AG04449 (cell line): ENCODE measurements around the gene OGDH.

ENCODE experiments used
- CTCF ChIA-PET: fragments of 350-600 bp; formaldehyde crosslinking; extraction: SDS; loops from one replicate; lab custom pipeline; 2021; ENCODE audit warnings: antibody characterized with exemption; lab: Yijun Ruan, JAX
- POLR2A ChIA-PET: fragments of 400-600, 350-600 bp; formaldehyde crosslinking; extraction: SDS; loops from one replicate; lab custom pipeline; 2020; ENCODE audit warnings: antibody characterized with exemption, inconsistent platforms; lab: Yijun Ruan, JAX
- DNase-seq: peaks from one replicate; pipeline ENCODE4 v3.0.0-alpha.2; 2010; ENCODE audit warnings: low read depth, low spot score
- H3K4me3 ChIP-seq: 2 replicates; pipeline ENCODE4 v1.5.1; 2011; ENCODE audit warnings: low read depth, mild to moderate bottlenecking, control low read depth, low read length
- TF ChIP-seq, protein P1 (sequence below): IDR thresholded peaks from one replicate; pipeline ENCODE4 v1.5.1; 2011; ENCODE audit warnings: mild to moderate bottlenecking, moderate library complexity, low read length, control low read depth, inconsistent platforms; ENCODE audit not compliant: insufficient read depth; ENCODE audit errors: missing control alignments

The OGDH gene

GRCh38 chr7:44567884-44568283 lies 38.5 kb upstream of the OGDH start:
- DNase-seq, result no peak
- TF ChIP-seq, protein P1, sequence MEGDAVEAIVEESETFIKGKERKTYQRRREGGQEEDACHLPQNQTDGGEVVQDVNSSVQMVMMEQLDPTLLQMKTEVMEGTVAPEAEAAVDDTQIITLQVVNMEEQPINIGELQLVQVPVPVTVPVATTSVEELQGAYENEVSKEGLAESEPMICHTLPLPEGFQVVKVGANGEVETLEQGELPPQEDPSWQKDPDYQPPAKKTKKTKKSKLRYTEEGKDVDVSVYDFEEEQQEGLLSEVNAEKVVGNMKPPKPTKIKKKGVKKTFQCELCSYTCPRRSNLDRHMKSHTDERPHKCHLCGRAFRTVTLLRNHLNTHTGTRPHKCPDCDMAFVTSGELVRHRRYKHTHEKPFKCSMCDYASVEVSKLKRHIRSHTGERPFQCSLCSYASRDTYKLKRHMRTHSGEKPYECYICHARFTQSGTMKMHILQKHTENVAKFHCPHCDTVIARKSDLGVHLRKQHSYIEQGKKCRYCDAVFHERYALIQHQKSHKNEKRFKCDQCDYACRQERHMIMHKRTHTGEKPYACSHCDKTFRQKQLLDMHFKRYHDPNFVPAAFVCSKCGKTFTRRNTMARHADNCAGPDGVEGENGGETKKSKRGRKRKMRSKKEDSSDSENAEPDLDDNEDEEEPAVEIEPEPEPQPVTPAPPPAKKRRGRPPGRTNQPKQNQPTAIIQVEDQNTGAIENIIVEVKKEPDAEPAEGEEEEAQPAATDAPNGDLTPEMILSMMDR, result no peak
- H3K4me3 ChIP-seq, result no peak overlapping the region
- CTCF ChIA-PET, result interaction anchor here (1.9 to 5.5 kb wide), 3 partner anchors 10 to 327 kb away, joined by 5 to 36 read pairs (median 6); no protein-coding TSS in a partner anchor
- POLR2A ChIA-PET, result no interaction called here

DNA sequence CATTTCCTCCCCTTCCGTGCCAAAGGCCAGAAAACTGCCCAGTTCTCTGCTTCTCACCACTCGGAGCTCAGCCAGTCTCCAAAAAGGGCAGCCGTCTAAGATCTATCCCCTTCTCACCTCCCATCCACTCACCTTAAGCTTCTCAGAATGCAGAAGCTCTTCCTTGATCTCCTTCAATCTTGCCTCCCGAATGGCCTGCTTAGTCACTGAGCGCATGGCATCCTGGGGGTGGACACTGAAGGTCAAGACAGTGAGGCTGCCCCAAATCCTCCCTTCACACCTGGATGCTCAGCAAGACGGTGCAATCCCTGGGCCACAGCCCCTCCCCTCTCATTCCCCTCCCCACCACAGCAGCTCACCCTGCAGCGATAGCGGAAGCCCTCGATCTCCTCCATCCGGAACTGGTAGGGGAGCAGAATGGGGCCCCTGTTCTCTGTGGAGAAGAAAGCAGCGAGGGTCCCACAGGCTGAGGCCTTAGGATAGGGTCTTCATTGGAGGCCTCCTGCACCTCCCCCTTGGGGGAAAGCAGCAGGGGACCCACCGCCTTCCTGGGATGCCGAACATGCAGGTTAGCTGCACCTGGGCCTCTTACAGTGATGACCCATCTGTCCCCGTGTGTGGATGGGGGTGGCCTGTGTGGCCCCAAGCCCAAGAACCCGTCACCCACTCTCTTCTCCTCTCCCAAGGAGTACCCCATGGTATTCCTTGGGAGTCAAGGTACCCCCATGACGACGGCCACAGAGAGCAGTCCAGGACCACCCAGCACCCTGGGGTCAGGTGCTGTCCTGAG lies 37.5 kb upstream of the OGDH start:
- H3K4me3 ChIP-seq, result no peak overlapping the region
- ChIA-PET CTCF (interaction anchor here (0.7 to 5.5 kb wide), 5 partner anchors 8 to 568 kb away, joined by 3 to 36 read pairs (median 5); no protein-coding TSS in a partner anchor), POLR2A (no interaction called here)
- TF ChIP-seq, protein P1, result no peak
- DNase-seq, result no peak

DNA sequence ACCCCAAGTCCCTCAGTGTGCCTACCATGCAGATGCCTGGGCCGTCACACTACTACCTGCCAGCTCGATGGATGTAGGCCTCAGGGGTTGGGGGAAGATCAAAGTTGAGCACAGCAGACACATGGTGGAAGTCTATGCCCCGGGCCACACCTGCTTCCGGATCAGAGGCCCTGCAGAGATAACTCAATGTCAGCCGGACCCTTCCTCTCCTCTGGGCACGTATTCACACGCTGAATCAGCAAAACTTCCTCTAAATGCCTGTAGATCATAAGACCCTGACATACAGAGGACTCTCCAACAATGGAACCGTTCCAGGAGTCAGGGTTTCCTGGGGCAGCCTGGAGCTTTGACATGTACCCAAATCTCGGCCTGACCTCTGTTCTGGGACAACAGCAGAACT lies 36.5 kb upstream of the OGDH start:
- POLR2A ChIA-PET, result no interaction called here
- no peak for DNase-seq
- CTCF ChIA-PET, result interaction anchor here (1.8 to 5.5 kb wide), 3 partner anchors 9 to 329 kb away, joined by 4 to 36 read pairs (median 7); no protein-coding TSS in a partner anchor

GRCh38 chr7:44572771-44573170 lies 33.7 kb upstream of the OGDH start:
- POLR2A ChIA-PET, result interaction anchor here (1.4 kb wide), 1 partner anchor 11 kb away, joined by 4 read pairs; no protein-coding TSS in a partner anchor
- H3K4me3 ChIP-seq, result peak overlapping the region; percentile 98
- TF ChIP-seq, protein P1, result no peak
- CTCF ChIA-PET, result interaction anchor here (0.9 to 9.9 kb wide), 6 partner anchors 8 to 348 kb away, joined by 3 to 79 read pairs (median 5); partner anchors contain the start of genes H2AZ2 and TMED4
- DNase-seq, result no peak

More for the DNA sequence above, 36.5 kb upstream of the OGDH start:
- TF ChIP-seq, protein P1, result no peak
- H3K4me3 ChIP-seq, result no peak overlapping the region

DNA sequence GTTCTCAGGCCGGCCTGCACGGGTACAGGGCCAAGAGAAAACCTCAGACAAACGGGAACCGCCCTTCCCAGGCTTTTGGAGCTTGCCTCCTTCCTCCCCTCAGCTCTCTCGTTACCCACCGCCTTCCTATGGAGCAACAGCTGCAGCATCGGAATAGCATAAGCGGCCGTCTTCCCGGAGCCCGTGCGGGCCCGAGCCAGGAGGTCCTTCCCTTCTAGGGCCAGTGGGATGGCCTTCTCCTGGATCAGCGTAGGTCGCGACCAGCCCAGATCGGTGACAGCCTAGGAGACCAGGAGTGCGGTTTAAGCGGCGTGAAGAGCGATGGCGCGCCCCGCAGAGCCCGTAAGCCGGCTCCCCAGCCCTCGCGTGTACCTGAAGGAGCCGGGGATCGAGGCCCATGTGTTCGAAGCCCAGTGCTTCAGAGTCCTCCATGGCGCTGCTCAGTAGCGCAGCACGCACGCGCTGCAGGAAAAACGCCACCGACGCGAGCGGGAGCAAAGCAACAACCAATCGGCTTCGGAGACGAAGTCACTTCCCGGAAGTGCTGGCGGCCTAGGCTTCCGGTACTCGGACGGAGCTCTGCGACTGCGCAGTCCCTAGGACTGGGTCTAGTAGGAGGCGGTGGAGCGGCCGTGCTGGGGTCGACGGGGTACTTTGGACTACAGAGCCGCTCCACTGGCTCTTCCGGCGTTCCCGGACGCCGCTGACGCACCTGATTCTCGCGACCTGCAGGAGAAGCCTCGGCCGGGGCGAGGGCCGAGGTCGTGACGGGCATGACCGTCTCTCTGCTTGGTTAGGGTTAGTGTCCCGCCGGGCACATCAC lies 32.8 kb upstream of the OGDH start, which contains the start of gene DDX56:
Gene DDX56, minus strand, starts transcription at position 445 of the 823 bp plus-strand sequence. Its CDS starts 13 bp downstream, at position 432.
- TF ChIP-seq, protein P1, result no peak
- ChIA-PET CTCF (interaction anchor here (0.6 to 9.9 kb wide), 5 partner anchors 8 to 348 kb away, joined by 3 to 79 read pairs (median 5); partner anchors contain the start of genes H2AZ2 and TMED4), POLR2A (interaction anchor here (0.7 to 1.4 kb wide), 8 partner anchors 8 to 342 kb away, joined by 3 to 8 read pairs (median 4); no protein-coding TSS in a partner anchor)
- H3K4me3 ChIP-seq, result peak within 1 kb of the TSS; percentile 98
- DNase-seq, result peak; percentile 40
